Coronary artery (tissue), 2 donors: ENCODE measurements around the gene PRR5L.

Source experiments
- DNase-seq: peaks from one replicate; pipeline ENCODE4 v3.0.0-alpha.2; 2017; ENCODE audit warnings: low spot score
- H3K27ac ChIP-seq, 2 donors: fragments of 200-600 bp; sonication (generic); one replicate each; pipeline ENCODE4 v1.5.1; 2016 to 2019
- H3K4me3 ChIP-seq: fragments of 200-600 bp; sonication (generic); 2 replicates; pipeline ENCODE4 v1.5.1; 2016; ENCODE audit warnings: mild to moderate bottlenecking, moderate library complexity
- TF ChIP-seq, protein P1 (sequence below): fragments of 200-600 bp; sonication (generic); IDR thresholded peaks from one replicate; pipeline ENCODE4 v1.5.1; 2019; ENCODE audit warnings: antibody characterized with exemption

PRR5L gene

DNA sequence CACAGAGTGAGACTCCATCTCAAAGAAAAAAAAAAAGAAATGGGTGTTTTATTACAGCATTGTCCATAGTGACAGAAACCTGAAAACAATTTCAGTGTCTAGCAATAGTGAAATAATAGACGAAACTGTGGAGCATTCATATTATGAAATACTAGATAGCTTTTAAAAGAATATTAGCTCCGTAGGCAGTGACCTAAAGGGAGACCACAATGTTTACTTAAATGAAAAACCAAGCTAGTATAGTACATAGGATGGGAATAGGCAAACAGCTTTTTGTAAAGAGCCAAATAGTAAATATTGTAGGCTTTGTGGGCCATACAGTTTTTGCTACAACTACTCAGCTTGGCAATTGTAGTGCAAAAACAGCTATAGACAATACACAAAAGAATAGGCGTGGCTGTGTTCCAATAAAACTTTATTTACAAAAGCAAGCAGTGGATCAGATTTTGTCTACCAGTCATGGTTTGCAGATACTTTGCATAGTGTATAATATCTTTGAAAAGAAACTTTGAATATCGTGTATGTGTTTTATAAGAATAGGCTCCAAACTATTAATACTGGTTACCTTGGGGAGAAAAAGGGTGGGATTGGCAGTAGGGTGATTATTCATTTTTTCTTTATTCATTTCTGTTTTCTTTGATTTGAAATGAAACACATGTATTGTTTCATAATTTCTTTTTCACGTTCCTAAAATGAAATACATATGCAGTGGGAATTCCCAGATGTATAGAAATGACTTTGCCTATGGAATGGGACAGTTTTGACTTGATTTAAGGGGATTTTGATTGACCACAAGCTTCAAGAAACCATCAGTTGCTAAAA is 50.7 kb downstream of the PRR5L start:
- TF ChIP-seq, protein P1, sequence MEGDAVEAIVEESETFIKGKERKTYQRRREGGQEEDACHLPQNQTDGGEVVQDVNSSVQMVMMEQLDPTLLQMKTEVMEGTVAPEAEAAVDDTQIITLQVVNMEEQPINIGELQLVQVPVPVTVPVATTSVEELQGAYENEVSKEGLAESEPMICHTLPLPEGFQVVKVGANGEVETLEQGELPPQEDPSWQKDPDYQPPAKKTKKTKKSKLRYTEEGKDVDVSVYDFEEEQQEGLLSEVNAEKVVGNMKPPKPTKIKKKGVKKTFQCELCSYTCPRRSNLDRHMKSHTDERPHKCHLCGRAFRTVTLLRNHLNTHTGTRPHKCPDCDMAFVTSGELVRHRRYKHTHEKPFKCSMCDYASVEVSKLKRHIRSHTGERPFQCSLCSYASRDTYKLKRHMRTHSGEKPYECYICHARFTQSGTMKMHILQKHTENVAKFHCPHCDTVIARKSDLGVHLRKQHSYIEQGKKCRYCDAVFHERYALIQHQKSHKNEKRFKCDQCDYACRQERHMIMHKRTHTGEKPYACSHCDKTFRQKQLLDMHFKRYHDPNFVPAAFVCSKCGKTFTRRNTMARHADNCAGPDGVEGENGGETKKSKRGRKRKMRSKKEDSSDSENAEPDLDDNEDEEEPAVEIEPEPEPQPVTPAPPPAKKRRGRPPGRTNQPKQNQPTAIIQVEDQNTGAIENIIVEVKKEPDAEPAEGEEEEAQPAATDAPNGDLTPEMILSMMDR, result no peak
- Histone ChIP-seq H3K4me3 (no peak overlapping the region), H3K27ac (no peak overlapping the region)
- no peak for DNase-seq

DNA sequence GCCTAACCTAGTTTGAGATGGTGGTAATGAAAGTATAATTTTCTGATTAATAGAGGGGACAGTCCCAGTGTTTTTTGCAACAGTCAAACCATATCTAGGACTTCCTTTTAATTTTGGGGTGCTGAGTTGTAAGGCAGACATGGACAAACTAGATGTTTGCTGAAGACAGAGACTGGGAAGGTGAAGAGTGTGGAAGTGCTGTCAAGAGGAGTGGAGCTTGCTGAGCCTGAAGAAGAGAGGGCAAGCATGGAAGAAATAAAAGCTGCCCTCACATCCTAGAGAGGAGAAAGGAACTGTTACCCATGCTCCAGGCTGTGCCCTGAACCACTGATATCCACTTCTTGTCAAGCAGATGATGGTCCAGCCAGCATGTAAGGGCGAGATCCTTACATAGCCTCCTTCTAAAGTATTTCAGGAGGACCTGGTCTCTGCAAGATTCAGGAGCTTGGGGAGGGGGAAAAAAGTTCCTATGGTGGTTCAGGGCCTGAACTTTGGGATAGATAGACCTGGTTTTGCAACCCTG is 51.4 kb downstream of the PRR5L start:
- Histone ChIP-seq H3K27ac (no peak overlapping the region), H3K4me3 (no peak overlapping the region)
- TF ChIP-seq, protein P1, result no peak
- DNase-seq, result no peak

DNA sequence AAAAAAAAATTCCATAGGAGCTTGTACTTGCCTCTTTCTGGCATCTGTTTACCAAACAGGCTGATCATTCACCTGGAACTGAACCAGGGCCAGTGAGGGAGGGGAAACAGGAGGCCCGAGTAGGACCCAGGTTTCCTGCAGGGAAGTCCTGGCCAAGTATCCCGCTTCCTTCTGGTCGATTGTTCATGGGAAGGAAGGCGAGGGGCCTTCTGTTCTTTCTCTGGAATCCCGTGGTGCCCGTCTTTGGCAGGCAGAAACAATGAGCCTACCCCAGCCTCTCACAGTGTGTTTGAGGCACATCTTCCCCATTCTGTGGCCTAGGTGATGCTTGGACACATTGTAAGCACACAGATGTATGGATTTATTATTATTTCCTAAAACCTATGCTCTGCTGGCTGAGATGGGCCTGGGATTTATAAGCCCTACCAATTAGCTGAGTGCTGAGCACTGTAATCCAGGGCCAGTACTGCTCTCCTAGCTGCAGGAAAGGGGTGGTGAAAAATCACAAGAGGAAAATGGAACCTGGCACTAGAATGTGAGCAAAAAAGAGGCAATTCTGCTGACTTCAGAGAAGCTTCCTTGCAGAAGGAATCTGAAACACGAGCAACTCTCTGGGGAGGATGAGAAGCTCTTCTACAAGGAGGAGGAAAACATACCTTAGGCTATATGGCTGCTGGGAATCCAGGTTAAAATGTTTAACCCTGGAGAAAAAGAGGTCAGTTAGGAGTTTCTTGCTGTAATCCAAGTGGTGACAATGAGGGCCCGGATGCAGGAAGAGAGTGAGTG is 53.5 kb downstream of the PRR5L start:
- peak overlapping the region in 1 of 2 donors; percentile 6 for H3K27ac ChIP-seq
- no peak overlapping the region for H3K4me3 ChIP-seq
- no peak for DNase-seq
- TF ChIP-seq, protein P1, result no peak

DNA sequence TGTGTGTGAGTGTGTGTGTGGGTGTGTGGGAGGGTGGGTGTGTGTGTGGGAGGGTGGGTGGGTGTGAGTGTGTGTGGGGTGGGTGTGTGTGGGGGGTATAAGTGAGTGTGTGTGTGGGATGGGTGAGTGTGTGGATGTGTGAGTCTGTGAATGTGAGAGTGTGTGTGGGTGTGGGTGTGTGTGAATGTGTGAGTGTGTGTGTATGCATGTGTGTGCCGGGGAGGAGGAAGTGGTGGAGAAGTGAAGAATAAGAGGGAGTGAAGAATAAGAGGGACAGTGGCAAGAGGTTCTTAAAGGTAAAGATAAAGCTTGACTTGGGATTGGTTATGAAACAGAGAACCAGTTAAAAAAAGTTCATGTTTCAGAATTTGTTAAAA is 54.0 kb downstream of the PRR5L start:
- H3K27ac ChIP-seq, result no peak overlapping the region
- no peak for DNase-seq
- no peak overlapping the region for H3K4me3 ChIP-seq
- TF ChIP-seq, protein P1, result no peak

DNA sequence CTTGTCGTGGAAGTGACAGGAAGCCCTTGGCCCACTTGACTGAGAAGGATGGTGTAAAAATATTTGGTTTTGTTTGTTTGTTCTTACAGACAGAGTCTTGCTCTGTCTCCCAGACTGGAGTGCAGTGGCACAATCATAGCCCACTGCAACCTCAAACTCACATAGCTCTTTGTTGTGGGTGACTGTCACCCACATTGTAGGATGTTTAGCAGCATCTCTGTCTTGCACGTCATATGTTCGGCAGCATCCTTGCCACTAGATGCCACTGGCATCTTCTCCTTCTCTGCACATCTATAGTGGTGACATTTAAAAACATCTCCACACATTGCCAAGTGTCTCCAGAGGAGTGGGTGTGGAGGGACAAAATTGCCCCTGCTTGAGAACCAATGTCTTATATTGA is 56.8 kb downstream of the PRR5L start:
- TF ChIP-seq, protein P1, result no peak
- Histone ChIP-seq H3K4me3 (no peak overlapping the region), H3K27ac (no peak overlapping the region)
- no peak for DNase-seq

DNA sequence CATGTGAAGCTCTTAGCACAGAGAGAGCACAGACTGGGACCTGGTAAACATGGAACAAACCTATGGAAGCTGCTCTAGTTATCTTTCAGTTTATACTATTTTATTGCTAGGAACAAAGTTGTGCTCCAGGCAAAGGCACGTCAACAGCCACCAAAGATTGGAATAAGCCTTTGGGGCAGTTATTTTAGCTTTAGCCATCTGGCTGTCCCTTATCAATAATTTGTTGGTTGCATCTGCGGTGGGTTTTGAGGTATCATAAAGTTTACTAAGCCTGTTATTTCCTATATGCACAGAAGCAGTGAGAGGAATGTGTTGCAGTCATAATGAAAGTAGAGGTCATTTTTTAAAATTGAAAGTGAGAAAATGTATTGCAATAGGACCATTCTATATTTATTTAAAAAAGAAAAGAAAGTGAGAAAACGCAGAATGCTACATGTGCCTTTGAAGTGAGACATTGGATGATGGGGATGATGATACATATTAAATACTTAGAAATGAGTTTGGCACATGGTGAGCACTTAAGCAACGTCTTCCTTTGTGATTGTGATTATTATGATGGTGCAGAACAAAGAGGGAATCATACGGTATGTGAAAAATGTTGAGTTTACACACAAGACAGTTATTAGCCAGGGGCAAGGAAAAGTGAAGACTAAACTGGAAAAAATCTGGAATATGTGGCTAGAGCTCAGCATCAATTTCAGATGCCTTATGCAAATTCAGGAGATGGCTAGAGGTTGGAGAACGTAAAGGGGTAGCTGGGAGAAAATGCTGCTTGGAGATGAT is 58.3 kb downstream of the PRR5L start:
- no peak overlapping the region for H3K27ac ChIP-seq
- TF ChIP-seq, protein P1, result no peak
- H3K4me3 ChIP-seq, result no peak overlapping the region
- DNase-seq, result no peak
